ENCODE results near the gene BCL6B. TPM values are rescaled to one million over a fixed set of nuclear protein-coding genes. Genes with fewer than 3 reads are reported as not detected.

Gene BCL6B
- total RNA-seq, 1 donor = 17.8 TPM

- no peak for DNase-seq (ENCODE audit: low read depth in 2 of 3, low spot score in 2 of 3)
These were observed 17.1 kb upstream of the BCL6B start for GRCh38 chr17:7005716-7006115.

GRCh38 chr17:7007143-7007542 is 15.7 kb upstream of the BCL6B start:
- no peak for DNase-seq (ENCODE audit: low read depth in 2 of 3, low spot score in 2 of 3)

DNA sequence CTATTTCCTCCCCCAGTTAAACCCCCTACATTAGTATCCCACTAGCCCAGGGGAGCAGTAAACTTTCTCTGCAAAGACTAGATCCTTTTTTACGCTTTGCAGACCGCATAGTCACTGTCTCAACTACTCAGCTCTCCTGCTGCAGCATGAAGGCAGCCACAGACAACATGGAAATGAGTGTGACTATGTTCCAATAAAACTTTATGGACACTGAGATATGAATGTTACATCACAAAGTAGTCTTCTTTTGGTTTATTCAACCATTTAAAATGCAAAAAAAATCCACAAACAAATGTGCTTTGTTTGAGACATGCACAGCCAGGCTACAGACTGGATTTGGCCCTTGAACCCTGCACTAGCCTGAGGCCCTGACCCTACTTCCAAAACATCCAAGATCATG is 12.3 kb upstream of the BCL6B start:
- DNase-seq (ENCODE audit: low read depth in 2 of 3, low spot score in 2 of 3) = no peak

GRCh38 chr17:7011415-7011814 is 11.4 kb upstream of the BCL6B start:
- DNase-seq (ENCODE audit: low read depth in 2 of 3, low spot score in 2 of 3) = no peak

- no peak for DNase-seq (ENCODE audit: low read depth in 2 of 3, low spot score in 2 of 3)
These were observed 11.0 kb upstream of the BCL6B start for GRCh38 chr17:7011942-7012254.

DNA sequence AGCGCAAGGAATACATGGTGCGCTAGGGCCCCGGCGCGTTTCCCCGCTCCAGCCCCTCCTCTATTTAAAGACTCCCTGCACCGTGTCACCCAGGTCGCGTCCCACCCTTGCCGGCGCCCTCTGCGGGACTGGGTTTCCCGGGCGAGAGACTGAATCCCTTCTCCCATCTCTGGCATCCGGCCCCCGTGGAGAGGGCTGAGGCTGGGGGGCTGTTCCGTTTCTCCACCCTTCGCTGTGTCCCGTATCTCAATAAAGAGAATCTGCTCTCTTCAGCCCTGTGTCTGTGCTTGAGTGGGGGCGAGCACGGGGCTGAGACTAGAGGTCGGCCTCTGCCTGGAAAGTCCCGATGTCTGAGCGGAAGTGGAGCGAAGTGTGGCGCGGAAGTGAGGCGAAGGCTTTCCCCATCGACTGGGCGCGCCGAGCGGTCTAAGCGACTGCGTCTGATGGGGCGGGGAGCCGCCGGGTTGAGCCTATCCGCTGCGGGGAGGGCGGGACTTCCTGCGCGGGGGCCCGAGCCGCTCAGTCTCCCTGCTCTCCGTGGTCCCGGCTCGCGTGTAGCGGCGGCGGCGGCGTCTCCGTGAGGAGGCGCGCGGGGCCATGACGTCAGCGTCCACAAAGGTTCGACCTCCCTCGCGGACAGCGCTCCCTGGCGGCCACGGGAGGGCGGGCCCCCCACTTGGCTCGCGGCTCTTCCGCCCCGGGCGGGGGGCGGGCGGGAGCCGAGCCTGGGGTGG is 8.4 kb upstream of the BCL6B start:
- peak; percentile 93 to 99 (median 99) for DNase-seq (ENCODE audit: low read depth in 2 of 3, low spot score in 2 of 3)

DNA sequence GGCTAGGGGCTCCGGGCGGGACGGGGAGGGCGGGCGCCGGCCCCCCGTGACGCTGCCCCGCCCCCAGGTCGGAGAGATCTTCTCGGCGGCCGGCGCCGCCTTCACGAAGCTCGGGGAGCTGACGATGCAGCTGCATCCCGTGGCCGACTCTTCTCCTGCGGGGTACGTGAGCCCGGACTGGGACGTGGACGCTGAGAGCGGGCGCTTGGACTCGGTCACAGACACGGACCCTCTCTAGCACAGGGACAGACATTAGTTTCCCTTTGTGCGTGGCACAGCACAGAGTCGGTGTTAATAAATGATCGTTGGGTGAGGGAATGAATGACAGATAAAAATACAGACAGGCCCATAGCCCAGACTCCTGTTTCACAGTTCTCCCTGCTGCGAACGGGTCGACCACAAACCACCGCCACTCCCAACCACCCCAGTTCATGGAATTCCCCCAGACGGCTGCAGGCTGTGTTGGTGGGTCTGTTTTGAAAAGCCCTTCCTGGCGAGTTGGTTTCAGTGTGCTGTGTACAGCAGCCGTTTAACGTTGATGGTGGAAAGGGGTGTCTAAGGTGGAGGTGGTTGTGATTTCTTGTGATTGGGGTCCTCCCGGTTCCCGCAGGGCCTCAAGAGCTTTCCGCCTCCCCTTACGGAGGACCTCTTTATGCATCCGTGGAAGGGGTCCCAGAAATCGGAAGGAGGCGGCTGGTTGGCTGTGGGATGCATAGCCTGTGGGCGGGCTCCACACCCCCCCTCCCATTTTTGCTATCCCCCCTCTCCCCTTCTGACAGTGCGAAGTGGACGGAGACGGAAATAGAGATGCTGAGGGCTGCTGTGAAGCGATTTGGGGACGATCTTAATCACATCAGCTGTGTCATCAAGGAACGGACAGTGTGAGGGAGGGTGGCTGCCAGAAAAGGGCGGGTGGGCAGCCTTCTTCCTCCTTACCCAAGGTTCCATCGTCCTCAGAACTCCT is 7.6 kb upstream of the BCL6B start:
- DNase-seq (ENCODE audit: low read depth in 2 of 3, low spot score in 2 of 3) = peak; percentile 71 to 85 (median 83)

DNA sequence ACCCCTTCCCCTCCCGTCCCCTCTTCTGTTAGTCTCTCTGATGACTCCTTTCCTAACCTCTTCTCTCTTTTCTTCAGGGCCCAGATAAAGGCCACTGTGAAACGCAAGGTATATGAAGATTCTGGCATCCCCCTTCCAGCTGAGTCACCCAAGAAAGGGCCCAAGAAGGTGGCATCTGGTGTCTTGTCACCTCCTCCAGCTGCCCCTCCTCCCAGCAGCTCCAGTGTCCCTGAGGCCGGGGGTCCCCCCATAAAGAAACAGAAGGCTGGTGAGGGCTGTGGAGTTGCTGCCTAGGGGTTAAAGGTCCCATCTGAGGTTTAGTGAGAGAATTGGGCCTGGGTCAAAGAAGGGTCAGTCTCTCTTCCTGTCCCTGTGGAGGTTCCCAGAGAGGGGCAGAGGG is 6.4 kb upstream of the BCL6B start:
- DNase-seq (ENCODE audit: low read depth in 2 of 3, low spot score in 2 of 3) = no peak

- DNase-seq (ENCODE audit: low read depth in 2 of 3, low spot score in 2 of 3) = no peak
These were observed 5.7 kb upstream of the BCL6B start for GRCh38 chr17:7016886-7017826.

DNA sequence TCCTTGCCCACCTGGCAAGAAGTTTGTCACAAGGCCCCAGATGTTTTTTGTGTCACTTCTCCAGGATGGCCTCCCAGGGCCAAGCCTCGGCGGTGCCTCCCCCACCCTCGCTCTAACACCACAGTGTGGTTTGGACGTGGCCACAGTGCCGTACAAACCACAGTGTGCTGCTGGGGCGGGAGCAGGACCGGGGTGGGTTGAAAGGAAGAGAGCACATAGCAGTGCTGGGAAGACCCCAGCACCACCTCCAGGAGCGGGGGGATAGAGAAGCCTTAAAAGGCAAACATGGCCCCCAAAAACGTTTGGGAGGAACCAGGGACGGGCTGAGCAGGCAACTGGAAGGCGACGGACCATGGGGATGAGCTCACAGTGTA is 5.0 kb upstream of the BCL6B start:
- DNase-seq (ENCODE audit: low read depth in 2 of 3, low spot score in 2 of 3) = no peak

GRCh38 chr17:7018331-7018964 is 4.4 kb upstream of the BCL6B start:
- no peak for DNase-seq (ENCODE audit: low read depth in 2 of 3, low spot score in 2 of 3)

DNA sequence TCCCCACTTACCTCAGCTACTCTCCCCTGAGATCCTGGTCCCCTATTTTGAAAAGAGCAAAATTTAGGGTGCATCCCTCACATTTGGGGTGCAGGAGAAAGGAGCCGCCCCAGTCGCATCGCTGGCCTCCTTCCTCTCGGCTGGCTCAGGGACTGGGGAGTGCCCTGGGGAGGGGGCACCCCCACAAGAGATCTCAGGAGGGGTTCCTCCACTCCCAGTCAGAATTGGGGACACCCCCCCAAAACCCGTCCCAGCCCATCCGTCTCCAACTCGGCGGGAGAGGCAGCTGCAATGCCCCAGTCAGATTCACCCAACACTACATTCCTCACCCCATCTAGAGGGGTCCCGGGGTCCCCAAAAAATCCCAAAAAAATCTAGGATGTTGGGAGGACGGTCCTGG is 3.5 kb upstream of the BCL6B start:
- no peak for DNase-seq (ENCODE audit: low read depth in 2 of 3, low spot score in 2 of 3)

GRCh38 chr17:7019839-7020519 is 2.9 kb upstream of the BCL6B start:
- no peak for DNase-seq (ENCODE audit: low read depth in 2 of 3, low spot score in 2 of 3)

DNA sequence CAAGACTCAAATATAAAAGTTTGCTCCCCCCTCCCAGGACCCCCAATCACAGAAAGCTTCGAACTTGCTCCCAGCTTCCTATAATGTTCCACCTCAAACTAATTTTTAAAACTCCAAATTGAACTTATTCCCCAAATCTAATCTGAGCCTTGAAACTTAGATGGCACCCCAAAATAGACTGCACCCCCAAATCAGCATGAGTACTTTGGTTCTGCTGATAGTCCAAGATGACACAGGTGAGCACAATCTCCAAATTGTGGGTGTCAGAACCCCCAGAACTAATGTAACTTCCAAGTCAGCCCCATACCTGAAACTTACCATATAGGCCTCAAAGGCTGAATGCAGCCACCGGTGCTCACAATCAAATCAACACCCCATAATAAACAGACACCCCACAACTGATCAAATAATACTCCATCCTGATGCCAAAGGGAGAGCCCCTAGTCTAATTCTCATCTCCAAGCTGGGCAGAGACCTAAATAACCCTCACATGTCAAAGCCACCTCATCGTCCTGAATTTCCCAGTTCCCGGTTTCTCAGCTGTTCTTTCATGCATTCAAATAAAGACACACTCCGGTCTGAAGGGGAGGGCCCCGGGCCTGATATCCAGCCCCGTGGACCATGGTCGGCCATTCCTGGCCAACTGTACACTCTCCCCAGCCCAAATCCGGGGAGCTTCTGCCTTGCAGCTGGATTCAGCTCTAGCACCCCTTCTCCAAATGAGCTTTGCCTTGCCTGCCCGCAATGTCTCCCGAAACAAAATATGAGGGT is 1.8 kb upstream of the BCL6B start:
- DNase-seq (ENCODE audit: low read depth in 2 of 3, low spot score in 2 of 3) = no peak

DNA sequence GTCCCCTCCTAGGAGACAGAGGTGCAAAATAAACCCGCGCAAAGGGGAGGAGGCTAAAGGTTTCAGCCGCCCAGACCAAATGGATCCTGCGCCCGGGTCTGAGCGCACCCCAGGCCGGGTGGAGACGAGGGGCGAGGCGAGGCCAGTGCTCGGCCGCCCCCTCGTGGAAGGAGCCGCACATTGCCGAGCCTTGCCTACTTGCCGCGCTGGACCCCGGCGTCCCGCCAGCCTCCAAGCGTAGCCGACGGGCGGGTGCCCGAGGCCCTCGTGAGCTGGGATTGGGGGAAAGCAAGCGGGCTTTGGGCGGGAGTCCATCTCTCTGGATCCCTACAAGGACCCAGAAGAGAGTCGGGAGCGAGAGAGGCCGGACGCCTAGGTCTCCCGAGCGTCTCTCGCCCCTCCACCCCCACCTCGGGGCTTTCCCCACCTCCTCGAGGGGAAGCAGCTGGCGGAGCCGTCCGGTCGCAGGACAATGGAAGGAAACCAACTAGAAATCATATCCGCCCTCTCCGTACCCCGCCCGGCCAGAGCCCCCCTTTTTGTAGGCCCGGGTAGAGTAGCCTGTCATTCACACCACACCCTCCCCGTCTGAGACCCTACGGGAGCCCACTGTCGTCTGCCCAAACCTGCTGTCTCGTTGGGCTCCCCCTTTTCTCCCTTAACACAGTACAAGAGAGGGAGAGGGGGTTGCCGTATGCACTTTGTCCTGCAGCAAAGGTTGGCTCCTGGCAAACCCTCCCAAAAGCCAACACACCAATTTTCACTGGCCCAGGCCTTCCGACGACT is 664 bp upstream of the BCL6B start:
- peak; percentile 73 to 94 (median 89) for DNase-seq (ENCODE audit: low read depth in 2 of 3, low spot score in 2 of 3)

GRCh38 chr17:7023576-7024401 is 939 bp downstream of the BCL6B start:
- DNase-seq (ENCODE audit: low read depth in 2 of 3, low spot score in 2 of 3) = peak; percentile 92 to 94 (median 94)

DNA sequence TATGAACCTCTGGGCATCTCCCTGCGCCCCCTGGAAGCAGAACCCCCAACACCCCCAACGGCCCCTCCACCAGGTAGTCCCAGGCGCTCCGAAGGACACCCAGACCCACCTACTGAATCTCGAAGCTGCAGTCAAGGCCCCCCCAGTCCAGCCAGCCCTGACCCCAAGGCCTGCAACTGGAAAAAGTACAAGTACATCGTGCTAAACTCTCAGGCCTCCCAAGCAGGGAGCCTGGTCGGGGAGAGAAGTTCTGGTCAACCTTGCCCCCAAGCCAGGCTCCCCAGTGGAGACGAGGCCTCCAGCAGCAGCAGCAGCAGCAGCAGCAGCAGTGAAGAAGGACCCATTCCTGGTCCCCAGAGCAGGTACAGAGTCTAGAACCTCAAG is 1.5 kb downstream of the BCL6B start:
- no peak for DNase-seq (ENCODE audit: low read depth in 2 of 3, low spot score in 2 of 3)

DNA sequence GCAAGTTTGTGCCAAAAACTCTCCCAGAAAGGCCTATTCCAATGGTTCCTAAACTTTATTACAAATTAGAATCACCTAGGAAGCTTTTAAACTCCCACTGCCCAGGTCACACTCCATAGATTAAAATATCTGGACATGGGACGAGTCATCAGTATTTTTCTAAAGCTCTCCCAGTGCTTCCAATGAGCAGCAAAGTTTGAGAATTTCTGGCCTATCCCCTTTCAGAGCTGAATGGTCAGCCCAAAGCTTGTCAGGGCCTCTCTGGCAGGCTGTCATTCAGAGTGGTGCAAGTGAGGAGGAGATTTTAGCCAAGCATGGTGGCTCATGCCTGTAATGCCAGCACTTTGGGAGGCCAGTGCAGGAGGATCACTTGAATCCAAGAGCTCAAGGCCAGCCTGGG is 2.4 kb downstream of the BCL6B start:
- DNase-seq (ENCODE audit: low read depth in 2 of 3, low spot score in 2 of 3) = no peak

Measured in hematopoietic multipotent progenitor cell (in vitro differentiated cells).